Mesendoderm (in vitro differentiated cells): Measurements from ENCODE around the gene COMP.

Source experiments
- DNase-seq: peaks from one replicate; pipeline ENCODE4 v3.0.0; 2013
- H2AK5ac ChIP-seq: 2 replicates; pipeline ENCODE4 v1.6.1; 2013; ENCODE audit warnings: low read length, inconsistent platforms
- H2BK120ac ChIP-seq: 2 replicates; pipeline ENCODE4 v1.6.1; 2013; ENCODE audit warnings: low read depth, mild to moderate bottlenecking, low read length, moderate library complexity, mixed read lengths
- H2BK15ac ChIP-seq: replicated peaks from 2 replicates; pipeline ENCODE4 v1.6.1; 2013; ENCODE audit warnings: low read depth, mild to moderate bottlenecking, moderate library complexity
- H2BK5ac ChIP-seq: 2 replicates; pipeline ENCODE4 v1.6.1; 2013; ENCODE audit warnings: low read length, inconsistent platforms
- H3K18ac ChIP-seq: 2 replicates; pipeline ENCODE4 v1.6.1; 2013; ENCODE audit warnings: mild to moderate bottlenecking, low read length, mixed read lengths
- H3K23ac ChIP-seq: one replicate; pipeline ENCODE4 v1.6.1; 2013; ENCODE audit warnings: low read length
- H3K27ac ChIP-seq: 2 replicates; pipeline ENCODE4 v1.5.1; 2013; ENCODE audit warnings: low read depth, mild to moderate bottlenecking, inconsistent platforms, low read length, moderate library complexity
- H3K27me3 ChIP-seq: 2 replicates; pipeline ENCODE4 v1.6.1; 2013; ENCODE audit warnings: low read length, control low read depth, mild to moderate bottlenecking, inconsistent platforms; ENCODE audit not compliant: insufficient read depth, poor library complexity
- H3K36me3 ChIP-seq: 2 replicates; pipeline ENCODE4 v1.6.1; 2013; ENCODE audit warnings: low read length, inconsistent platforms; ENCODE audit not compliant: control insufficient read depth, insufficient read depth
- H3K4ac ChIP-seq: one replicate; pipeline ENCODE4 v1.6.1; 2013; ENCODE audit warnings: low read depth, mild to moderate bottlenecking, low read length, moderate library complexity
- H3K4me1 ChIP-seq: 2 replicates; pipeline ENCODE4 v1.6.1; 2013; ENCODE audit warnings: low read depth, low read length, inconsistent platforms; ENCODE audit not compliant: control insufficient read depth
- H3K4me2 ChIP-seq: 2 replicates; pipeline ENCODE4 v1.6.1; 2013; ENCODE audit warnings: low read length
- H3K4me3 ChIP-seq: 2 replicates; pipeline ENCODE4 v1.5.1; 2013; ENCODE audit warnings: mild to moderate bottlenecking, low read length
- H3K56ac ChIP-seq: one replicate; pipeline ENCODE4 v1.6.1; 2013; ENCODE audit warnings: low read length
- H3K79me1 ChIP-seq: 2 replicates; pipeline ENCODE4 v1.6.1; 2013; ENCODE audit warnings: low read length, inconsistent platforms
- H3K79me2 ChIP-seq: 2 replicates; pipeline ENCODE4 v1.6.1; 2013; ENCODE audit warnings: mild to moderate bottlenecking, low read length; ENCODE audit not compliant: control insufficient read depth, insufficient read depth
- H3K9ac ChIP-seq: 2 replicates; pipeline ENCODE4 v1.6.1; 2013; ENCODE audit warnings: low read length, inconsistent platforms
- H4K5ac ChIP-seq: one replicate; pipeline ENCODE4 v1.6.1; 2013; ENCODE audit warnings: low read length
- H4K8ac ChIP-seq: one replicate; pipeline ENCODE4 v1.6.1; 2013; ENCODE audit warnings: low read depth, mild to moderate bottlenecking, control low read depth, low read length, moderate library complexity
- WGBS: extraction: QIAGEN DNeasy Blood & Tissue Kit; methylation state at CpG from one replicate; pipeline ENCODE4 v1.1.7; 2013; ENCODE audit warnings: low lambda C conversion rate, missing lambda C conversion rate; ENCODE audit not compliant: insufficient coverage; ENCODE audit errors: extremely low coverage; 5-methylcytosine and 5-hydroxymethylcytosine counted together

Gene COMP

DNA sequence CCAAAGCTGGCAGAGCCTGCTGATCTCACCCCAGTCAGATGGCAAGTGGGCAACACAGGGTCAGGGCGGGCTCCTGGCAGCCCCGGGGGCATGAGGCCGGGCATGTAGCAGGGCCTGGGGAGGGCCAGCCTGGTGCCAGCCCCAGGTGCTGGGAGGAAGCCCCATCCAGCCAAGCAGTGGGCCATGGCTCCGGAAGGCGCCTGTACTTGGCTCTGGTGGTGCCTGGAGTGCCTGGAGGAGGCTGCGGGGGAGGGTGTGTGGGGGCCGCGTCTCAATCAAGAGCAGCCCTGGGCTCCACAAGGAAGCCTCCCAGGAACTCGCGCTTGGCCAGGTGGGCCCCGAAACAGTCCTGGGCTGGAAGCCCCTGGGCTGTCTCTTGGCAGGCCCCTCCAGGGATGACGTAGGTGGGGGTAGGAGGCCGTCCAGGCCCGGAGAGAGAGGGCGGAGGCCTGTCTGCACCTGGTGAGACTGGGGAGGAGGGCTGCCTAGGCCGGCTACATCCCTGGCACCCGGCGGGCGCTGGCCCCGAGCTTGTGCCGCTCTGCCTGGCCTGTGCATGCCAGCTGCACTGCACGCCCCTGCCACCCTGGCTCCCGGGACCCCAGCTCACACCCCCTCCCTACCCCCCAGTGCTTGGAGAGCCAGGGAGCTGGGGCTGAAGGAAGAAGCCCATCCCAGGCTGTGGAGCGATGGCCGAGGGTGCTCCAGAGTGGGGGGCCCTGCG is 45.9 kb downstream of the COMP start:
- H3K27ac ChIP-seq: no peak overlapping the region
- H3K27me3 ChIP-seq: no peaks in the 10 kb centered on the region
- no peaks in the 10 kb centered on the region for H3K79me1 ChIP-seq
- H3K36me3 ChIP-seq: no peaks in the 10 kb centered on the region
- H3K4me3 ChIP-seq: no peak overlapping the region
- no CpG with 5 or more reads among the region's 26 CpGs for WGBS
- H3K4me2 ChIP-seq: no peak overlapping the region
- H3K18ac ChIP-seq: no peak overlapping the region
- peaks cover 6% of the 10 kb centered on the region for H3K4me1 ChIP-seq
- H3K23ac ChIP-seq: no peak overlapping the region
- H4K8ac ChIP-seq: no peak overlapping the region
- H2BK5ac ChIP-seq: no peak overlapping the region
- H3K9ac ChIP-seq: no peak overlapping the region
- no peak overlapping the region for H2BK120ac ChIP-seq
- H3K79me2 ChIP-seq: no peaks in the 10 kb centered on the region
- no peak overlapping the region for H2BK15ac ChIP-seq
- DNase-seq: no peak
- no peak overlapping the region for H3K56ac ChIP-seq
- H2AK5ac ChIP-seq: no peak overlapping the region
- no peak overlapping the region for H4K5ac ChIP-seq
- no peak overlapping the region for H3K4ac ChIP-seq

- Histone ChIP-seq H2BK15ac (no peak overlapping the region), H4K5ac (no peak overlapping the region), H3K79me1 (no peaks in the 10 kb centered on the region), H3K9ac (no peak overlapping the region), H3K56ac (no peak overlapping the region), H3K4me3 (no peak overlapping the region), H4K8ac (no peak overlapping the region), H3K23ac (no peak overlapping the region), H3K27me3 (no peaks in the 10 kb centered on the region), H2AK5ac (no peak overlapping the region), H3K27ac (no peak overlapping the region), H3K4me1 (peaks cover 2% of the 10 kb centered on the region), H3K36me3 (no peaks in the 10 kb centered on the region), H3K79me2 (no peaks in the 10 kb centered on the region), H3K4ac (no peak overlapping the region), H3K4me2 (no peak overlapping the region), H2BK5ac (no peak overlapping the region), H2BK120ac (no peak overlapping the region), H3K18ac (no peak overlapping the region)
- WGBS: no CpG with 5 or more reads among the region's 36 CpGs
- DNase-seq: no peak
Observed at GRCh38 chr19:18743784-18744418, 47.2 kb downstream of the COMP start.

- no CpG with 5 or more reads among the region's 38 CpGs for WGBS
- H3K27me3 ChIP-seq: no peaks in the 10 kb centered on the region
- DNase-seq: no peak
Observed at GRCh38 chr19:18742838-18743783, 48.0 kb downstream of the COMP start.

DNA sequence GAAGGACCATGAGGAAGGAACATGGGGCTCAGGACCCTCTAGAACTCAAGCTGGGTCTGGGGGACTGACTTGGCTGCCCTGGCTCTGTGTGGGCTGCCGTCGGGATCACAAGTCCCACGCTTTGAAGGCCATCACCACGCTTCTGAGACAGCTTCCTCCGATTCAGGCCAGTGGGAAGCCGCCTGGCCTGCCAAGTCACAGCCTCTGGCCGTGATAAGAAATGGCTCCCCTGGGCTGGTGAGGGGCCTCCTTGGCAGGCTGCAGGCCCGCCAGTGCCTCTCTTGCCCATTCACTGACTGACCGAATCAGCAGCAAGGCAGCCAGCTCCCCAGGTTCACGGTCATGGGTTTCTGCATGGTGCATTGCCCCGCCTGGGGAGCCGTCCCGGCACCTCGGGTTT is 48.8 kb downstream of the COMP start:
- no peak overlapping the region for H2AK5ac ChIP-seq
- no peak overlapping the region for H3K18ac ChIP-seq
- no peak overlapping the region for H3K4ac ChIP-seq
- H3K27me3 ChIP-seq: no peaks in the 10 kb centered on the region
- H2BK5ac ChIP-seq: no peak overlapping the region
- no peak for DNase-seq
- no peak overlapping the region for H3K4me2 ChIP-seq
- no peak overlapping the region for H3K56ac ChIP-seq
- no peaks in the 10 kb centered on the region for H3K79me2 ChIP-seq
- H4K8ac ChIP-seq: no peak overlapping the region
- no peaks in the 10 kb centered on the region for H3K79me1 ChIP-seq
- no peak overlapping the region for H4K5ac ChIP-seq
- H3K4me3 ChIP-seq: no peak overlapping the region
- no peak overlapping the region for H2BK15ac ChIP-seq
- no peaks in the 10 kb centered on the region for H3K36me3 ChIP-seq
- H3K4me1 ChIP-seq: peaks cover 2% of the 10 kb centered on the region
- WGBS: no CpG with 5 or more reads among the region's 14 CpGs
- H3K23ac ChIP-seq: no peak overlapping the region
- no peak overlapping the region for H3K27ac ChIP-seq
- no peak overlapping the region for H3K9ac ChIP-seq
- H2BK120ac ChIP-seq: no peak overlapping the region

More at GRCh38 chr19:18742838-18743783, 48.0 kb downstream of the COMP start:
- Histone ChIP-seq H3K23ac (no peak overlapping the region), H3K4ac (no peak overlapping the region), H3K79me1 (no peaks in the 10 kb centered on the region), H4K8ac (no peak overlapping the region), H3K56ac (no peak overlapping the region), H3K36me3 (no peaks in the 10 kb centered on the region), H2AK5ac (no peak overlapping the region), H2BK5ac (no peak overlapping the region), H3K79me2 (no peaks in the 10 kb centered on the region), H3K4me1 (peaks cover 2% of the 10 kb centered on the region), H3K18ac (no peak overlapping the region), H4K5ac (no peak overlapping the region), H3K4me2 (no peak overlapping the region), H2BK15ac (no peak overlapping the region), H3K4me3 (no peak overlapping the region), H3K27ac (no peak overlapping the region), H3K9ac (no peak overlapping the region), H2BK120ac (no peak overlapping the region)

- H2BK120ac ChIP-seq: no peak overlapping the region
- H4K8ac ChIP-seq: no peak overlapping the region
- no peak overlapping the region for H4K5ac ChIP-seq
- H3K23ac ChIP-seq: no peak overlapping the region
- H3K27ac ChIP-seq: no peak overlapping the region
- H2BK5ac ChIP-seq: no peak overlapping the region
- H3K18ac ChIP-seq: no peak overlapping the region
- no peak overlapping the region for H3K4ac ChIP-seq
- H3K79me2 ChIP-seq: no peaks in the 10 kb centered on the region
- no peak overlapping the region for H3K9ac ChIP-seq
- H3K36me3 ChIP-seq: no peaks in the 10 kb centered on the region
- H3K79me1 ChIP-seq: no peaks in the 10 kb centered on the region
- WGBS: no CpG with 5 or more reads among the region's 27 CpGs
- H2BK15ac ChIP-seq: no peak overlapping the region
- no peak overlapping the region for H2AK5ac ChIP-seq
- H3K4me1 ChIP-seq: no peaks in the 10 kb centered on the region
- H3K4me2 ChIP-seq: no peak overlapping the region
- DNase-seq: no peak
- H3K4me3 ChIP-seq: no peak overlapping the region
- no peak overlapping the region for H3K56ac ChIP-seq
- no peaks in the 10 kb centered on the region for H3K27me3 ChIP-seq
Observed at GRCh38 chr19:18741124-18742121, 49.7 kb downstream of the COMP start.
